Ovary (tissue), 9 donors: ENCODE data around the gene DENND1A. TPM values are rescaled to one million over a fixed set of nuclear protein-coding genes. Genes with fewer than 3 reads are reported as not detected.

Experiments used
- DNase-seq, 5 donors: peaks; one replicate each; pipeline ENCODE4 v3.0.0-alpha.2; 2019 to 2020
- H3K27ac ChIP-seq, 2 donors: fragments of 200-600 bp; one replicate each; pipeline versions ENCODE4 v1.5.1 to v1.8.0; 2019 to 2022
- H3K27me3 ChIP-seq: fragments of 200-600 bp; one replicate; pipeline ENCODE4 v1.8.0; 2022
- H3K36me3 ChIP-seq: fragments of 200-600 bp; sonication (generic); one replicate; pipeline ENCODE4 v1.5.1; 2019
- H3K4me1 ChIP-seq: one replicate; pipeline ENCODE4 v1.8.1; 2013; ENCODE audit warnings: mild to moderate bottlenecking, moderate library complexity; ENCODE audit not compliant: insufficient read depth
- H3K4me3 ChIP-seq: fragments of 200-600 bp; sonication (generic); one replicate; pipeline ENCODE4 v1.5.1; 2017
- H3K9me3 ChIP-seq, 2 donors: fragments of 200-600 bp in 1 of 2; sonication (generic) in 1 of 2; one replicate each; pipeline versions ENCODE4 v1.5.1 to v1.8.1; 2013 to 2019; ENCODE audit warnings: mild to moderate bottlenecking in 1 of 2, moderate library complexity in 1 of 2
- EP300 ChIP-seq: sonication (generic); formaldehyde crosslinking; IDR thresholded peaks from one replicate; pipeline ENCODE4 v1.6.1; 2017; ENCODE audit warnings: antibody characterized with exemption
- POLR2A ChIP-seq: fragments of 450-650 bp; IDR thresholded peaks from one replicate; pipeline ENCODE4 v1.6.1; 2017; ENCODE audit warnings: antibody characterized with exemption, mild to moderate bottlenecking, moderate library complexity
- WGBS, 3 donors: extraction: QIAGEN DNeasy Blood & Tissue Kit in 1 of 3; methylation state at CpG; one replicate each; pipeline versions ENCODE4 v1.1.5 to v1.1.7; 2013 to 2017; 5-methylcytosine and 5-hydroxymethylcytosine counted together
- intact Hi-C, 4 donors: fragments of 100-400 bp; cut with DNase I; formaldehyde crosslinking; loops; one replicate each; pipeline versions ENCODE4 v1.11.0 to v1.15.1; 2022 to 2023
- polyA plus RNA-seq, 2 donors: library from polyadenylated mRNA; stranded (reverse); fragments of 200-250 nt in 1 of 2; fragments of 350-450 nt in 1 of 2; fragmentation: Illumina TruSeq in 1 of 2; extraction: RNeasy Lipid Tissue Mini Kit (QIAGEN cat#74804) in 1 of 2; gene quantifications; one replicate each; pipeline ENCODE4 v1.2.3, GENCODE V29; 2013 to 2014
- total RNA-seq, 7 donors: library from RNA; depleted of rRNA in 2 of 7; stranded (reverse); fragments of >200 nt in 2 of 7; fragmentation: NEBNext Ultra II Directional in 3 of 7; extraction: Animal tissue kit (Norgen Biotek cat#: 25700) in 3 of 7; gene quantifications; one replicate each; pipeline versions ENCODE4 v1.1.0 to v1.2.4, GENCODE V29; 2016 to 2023
- TF ChIP-seq, protein P1 (sequence below), 3 donors: fragments of 450-650 bp in 2 of 3; fragments of 200-600 bp in 1 of 3; IDR thresholded peaks; one replicate each; pipeline versions ENCODE4 v1.5.1 to v1.8.0; 2016 to 2022; ENCODE audit warnings: antibody characterized with exemption in 3 of 3, mild to moderate bottlenecking in 1 of 3
- donor health status: DM: no; HTN: no; CAD: no; lungs with moderate emphysema.
- donor health status: DM: no; HTN: no; CAD: no.
- donor health status: Bipolar disorder and iron deficiency.
- donor health status: DM: yes; HTN: yes; CAD: no.
- donor health status: DM: no; HTN: no; CAD: no.
- donor health status: DM: yes; HTN: yes; CAD: no.

The DENND1A gene
- total and polyA plus RNA-seq, 9 donors: 10.4 to 24.5 (median 17.1) TPM

DNA sequence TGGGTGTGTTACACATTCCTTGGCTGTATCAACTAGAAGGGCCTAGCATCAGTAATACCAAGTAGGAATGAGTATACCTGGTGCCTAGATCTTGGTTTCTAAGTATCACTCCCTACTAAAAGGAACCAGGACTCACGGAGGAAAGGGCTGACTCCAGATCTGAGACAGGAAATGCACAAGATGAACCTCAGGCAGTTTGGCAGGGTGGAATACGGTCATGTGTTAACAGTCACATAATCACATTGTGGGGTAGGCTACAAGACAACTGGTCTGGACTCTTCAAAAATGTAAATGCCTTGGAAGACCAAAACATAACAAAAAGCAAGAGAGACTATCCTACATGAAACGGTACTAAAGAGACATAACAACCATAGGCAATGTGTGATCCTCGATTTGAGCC, 415.2 kb downstream of the DENND1A start:
- intact Hi-C loops: no loop called here
- 77 to 83% (median 79%) methylated on average over 4 of the region's 4 CpGs for WGBS, 3 donors

GRCh38 chr9:123513554-123513953, 416.4 kb downstream of the DENND1A start:
- Histone ChIP-seq H3K27me3 (no peaks in the 10 kb centered on the region), H3K4me1 (peaks cover 4% of the 10 kb centered on the region), H3K4me3 (no peak overlapping the region), H3K27ac (no peak overlapping the region), H3K9me3 (no peaks in the 10 kb centered on the region), H3K36me3 (no peaks in the 10 kb centered on the region)
- no peak for DNase-seq
- intact Hi-C loops: no loop called here
- no peak for TF ChIP-seq POLR2A
- TF ChIP-seq, protein P1, sequence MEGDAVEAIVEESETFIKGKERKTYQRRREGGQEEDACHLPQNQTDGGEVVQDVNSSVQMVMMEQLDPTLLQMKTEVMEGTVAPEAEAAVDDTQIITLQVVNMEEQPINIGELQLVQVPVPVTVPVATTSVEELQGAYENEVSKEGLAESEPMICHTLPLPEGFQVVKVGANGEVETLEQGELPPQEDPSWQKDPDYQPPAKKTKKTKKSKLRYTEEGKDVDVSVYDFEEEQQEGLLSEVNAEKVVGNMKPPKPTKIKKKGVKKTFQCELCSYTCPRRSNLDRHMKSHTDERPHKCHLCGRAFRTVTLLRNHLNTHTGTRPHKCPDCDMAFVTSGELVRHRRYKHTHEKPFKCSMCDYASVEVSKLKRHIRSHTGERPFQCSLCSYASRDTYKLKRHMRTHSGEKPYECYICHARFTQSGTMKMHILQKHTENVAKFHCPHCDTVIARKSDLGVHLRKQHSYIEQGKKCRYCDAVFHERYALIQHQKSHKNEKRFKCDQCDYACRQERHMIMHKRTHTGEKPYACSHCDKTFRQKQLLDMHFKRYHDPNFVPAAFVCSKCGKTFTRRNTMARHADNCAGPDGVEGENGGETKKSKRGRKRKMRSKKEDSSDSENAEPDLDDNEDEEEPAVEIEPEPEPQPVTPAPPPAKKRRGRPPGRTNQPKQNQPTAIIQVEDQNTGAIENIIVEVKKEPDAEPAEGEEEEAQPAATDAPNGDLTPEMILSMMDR (IDR thresholded peaks at IDR 0.05): no peak
- no peak for TF ChIP-seq EP300
- WGBS, 3 donors: 93 to 100% (median 96%) methylated on average over 2 of the region's 2 CpGs

More for the DNA sequence above, 415.2 kb downstream of the DENND1A start:
- H3K27ac ChIP-seq: no peak overlapping the region
- no peaks in the 10 kb centered on the region for H3K36me3 ChIP-seq
- H3K27me3 ChIP-seq: no peaks in the 10 kb centered on the region
- TF ChIP-seq, protein P1 (IDR thresholded peaks at IDR 0.05): no peak
- TF ChIP-seq EP300: no peak
- no peak for TF ChIP-seq POLR2A
- H3K4me1 ChIP-seq: no peaks in the 10 kb centered on the region
- H3K4me3 ChIP-seq: no peak overlapping the region
- H3K9me3 ChIP-seq: no peaks in the 10 kb centered on the region
- DNase-seq: no peak

GRCh38 chr9:123511326-123512277, 418.3 kb downstream of the DENND1A start:
- Histone ChIP-seq H3K9me3 (no peaks in the 10 kb centered on the region), H3K27ac (no peak overlapping the region), H3K4me1 (peaks cover 4% of the 10 kb centered on the region), H3K36me3 (no peaks in the 10 kb centered on the region), H3K4me3 (no peak overlapping the region), H3K27me3 (no peaks in the 10 kb centered on the region)
- intact Hi-C loops: no loop called here
- TF ChIP-seq POLR2A: no peak
- TF ChIP-seq, protein P1 (IDR thresholded peaks at IDR 0.05): no peak
- TF ChIP-seq EP300: no peak
- WGBS, 3 donors: 88 to 93% (median 90%) methylated on average over 15 of the region's 15 CpGs
- no peak for DNase-seq

DNA sequence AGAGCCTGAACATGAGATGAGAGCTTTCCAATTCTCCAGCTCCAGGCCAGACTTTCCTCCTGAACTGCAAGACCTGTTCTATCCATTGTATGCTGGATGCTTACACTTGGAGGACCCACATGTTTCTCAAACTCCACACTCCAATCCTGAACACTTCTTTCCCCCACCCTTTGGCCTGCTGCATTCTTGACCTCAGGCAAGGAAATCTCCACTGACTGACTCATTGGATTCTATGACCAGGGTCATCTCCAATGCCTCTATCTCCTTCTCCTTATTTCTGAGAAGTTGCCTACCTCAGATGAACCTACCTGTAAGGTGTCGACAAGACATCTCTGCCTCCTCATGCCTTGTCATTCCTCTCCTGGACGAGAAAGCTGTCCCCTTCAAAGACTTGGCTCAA, 420.3 kb downstream of the DENND1A start:
- Histone ChIP-seq H3K27me3 (no peaks in the 10 kb centered on the region), H3K9me3 (no peaks in the 10 kb centered on the region), H3K36me3 (no peaks in the 10 kb centered on the region), H3K27ac (no peak overlapping the region), H3K4me3 (no peak overlapping the region), H3K4me1 (peaks cover 4% of the 10 kb centered on the region)
- WGBS, 3 donors: 92 to 98% (median 97%) methylated on average over 2 of the region's 2 CpGs
- DNase-seq: no peak
- TF ChIP-seq POLR2A (no peak), EP300 (no peak)
- TF ChIP-seq, protein P1 (IDR thresholded peaks at IDR 0.05): no peak
- intact Hi-C loops: no loop called here
